Measurements from ENCODE around the gene RXRA.

RXRA gene

DNA sequence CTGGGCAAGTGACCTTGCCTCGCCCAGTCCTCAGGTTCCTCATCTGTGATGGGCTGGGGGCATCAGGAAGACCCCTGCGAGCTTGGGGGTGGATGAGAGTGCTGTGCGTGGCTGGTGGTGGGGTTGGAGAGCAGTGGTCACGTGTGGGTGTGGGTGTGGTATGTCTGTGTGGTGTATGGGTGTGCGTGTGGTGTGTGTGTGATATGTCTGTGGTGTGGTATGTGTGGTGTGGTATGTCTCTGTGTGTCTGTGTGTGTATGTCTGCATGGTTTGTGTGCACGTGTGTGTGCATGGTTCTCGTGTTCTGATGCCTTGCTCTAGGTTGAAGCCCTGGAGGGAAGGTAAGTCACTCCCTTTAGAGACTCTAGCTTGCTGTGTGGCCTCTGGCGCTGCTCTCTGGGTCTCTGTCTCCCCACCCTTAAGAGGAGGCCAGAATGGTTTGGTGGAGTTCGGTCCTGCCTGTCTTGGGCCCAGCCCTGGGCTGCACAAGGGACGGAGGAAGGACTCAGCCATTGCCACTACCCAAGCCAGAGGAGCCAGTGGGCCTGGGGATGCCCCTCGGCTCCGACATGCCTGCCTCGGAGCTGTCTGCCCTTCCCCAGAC, 87.0 kb downstream of the RXRA start:
- no peak for DNase-seq (ENCODE audit: low read depth, low spot score)

GRCh38 chr9:134413890-134414623, 87.8 kb downstream of the RXRA start:
- no peak for DNase-seq (ENCODE audit: low read depth, low spot score)

DNA sequence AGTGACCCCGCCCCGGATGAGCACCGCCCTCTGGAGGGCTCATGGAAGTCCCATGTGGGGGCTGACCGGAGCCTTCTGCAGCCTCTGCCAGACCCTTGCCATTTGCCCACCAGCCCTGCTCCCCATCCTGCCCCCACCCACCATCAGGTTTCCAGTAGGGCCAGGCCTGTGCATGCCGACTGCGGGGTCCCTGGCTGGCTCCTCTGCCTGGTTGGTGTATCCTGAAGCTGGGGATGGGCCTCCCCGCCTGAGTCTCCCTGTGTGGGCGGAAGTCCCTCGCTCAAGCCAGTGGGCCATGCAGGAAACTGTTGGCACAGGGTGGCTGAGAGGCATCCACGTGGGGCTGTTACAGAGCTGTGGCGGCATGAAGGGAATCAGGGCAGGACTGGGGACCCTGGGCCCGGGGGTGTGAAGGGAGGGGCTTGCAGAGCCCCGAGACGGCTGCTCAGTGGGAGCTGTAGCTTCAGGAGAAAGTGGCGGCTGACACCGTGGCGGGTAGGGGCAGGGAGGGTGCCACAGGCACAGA, 88.7 kb downstream of the RXRA start:
- DNase-seq (ENCODE audit: low read depth, low spot score): no peak

GRCh38 chr9:134416385-134417015, 90.2 kb downstream of the RXRA start:
- no peak for DNase-seq (ENCODE audit: low read depth, low spot score)

DNA sequence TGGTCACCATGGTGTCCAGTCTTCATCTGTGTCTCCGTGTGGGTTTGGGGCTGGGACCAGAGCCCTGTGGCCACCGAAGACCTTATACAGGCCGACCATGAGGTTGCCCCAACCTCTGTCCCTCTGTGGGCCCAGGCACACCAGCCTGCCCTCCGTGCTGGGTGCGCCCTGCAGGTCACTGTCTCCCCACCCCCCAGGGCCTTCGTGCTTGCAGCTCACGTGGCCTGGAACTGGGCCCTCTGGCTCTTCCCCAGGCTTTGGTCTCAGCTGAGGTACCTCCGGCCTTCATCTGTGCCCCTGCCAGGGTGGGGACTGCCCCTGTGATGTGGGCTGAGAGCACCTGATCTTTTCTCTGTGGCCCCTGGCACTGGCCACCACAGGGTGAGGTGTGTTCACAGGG, 92.1 kb downstream of the RXRA start:
- no peak for DNase-seq (ENCODE audit: low read depth, low spot score)

- no peak for DNase-seq (ENCODE audit: low read depth, low spot score)
Observed at GRCh38 chr9:134419000-134419683, 92.9 kb downstream of the RXRA start.

GRCh38 chr9:134419684-134420076, 93.4 kb downstream of the RXRA start:
- DNase-seq (ENCODE audit: low read depth, low spot score): no peak

- DNase-seq (ENCODE audit: low read depth, low spot score): no peak
Observed at GRCh38 chr9:134420281-134420845, 94.1 kb downstream of the RXRA start.

GRCh38 chr9:134420974-134421432, 94.7 kb downstream of the RXRA start:
- no peak for DNase-seq (ENCODE audit: low read depth, low spot score)

- DNase-seq (ENCODE audit: low read depth, low spot score): no peak
Observed at GRCh38 chr9:134421888-134422287, 95.6 kb downstream of the RXRA start.

DNA sequence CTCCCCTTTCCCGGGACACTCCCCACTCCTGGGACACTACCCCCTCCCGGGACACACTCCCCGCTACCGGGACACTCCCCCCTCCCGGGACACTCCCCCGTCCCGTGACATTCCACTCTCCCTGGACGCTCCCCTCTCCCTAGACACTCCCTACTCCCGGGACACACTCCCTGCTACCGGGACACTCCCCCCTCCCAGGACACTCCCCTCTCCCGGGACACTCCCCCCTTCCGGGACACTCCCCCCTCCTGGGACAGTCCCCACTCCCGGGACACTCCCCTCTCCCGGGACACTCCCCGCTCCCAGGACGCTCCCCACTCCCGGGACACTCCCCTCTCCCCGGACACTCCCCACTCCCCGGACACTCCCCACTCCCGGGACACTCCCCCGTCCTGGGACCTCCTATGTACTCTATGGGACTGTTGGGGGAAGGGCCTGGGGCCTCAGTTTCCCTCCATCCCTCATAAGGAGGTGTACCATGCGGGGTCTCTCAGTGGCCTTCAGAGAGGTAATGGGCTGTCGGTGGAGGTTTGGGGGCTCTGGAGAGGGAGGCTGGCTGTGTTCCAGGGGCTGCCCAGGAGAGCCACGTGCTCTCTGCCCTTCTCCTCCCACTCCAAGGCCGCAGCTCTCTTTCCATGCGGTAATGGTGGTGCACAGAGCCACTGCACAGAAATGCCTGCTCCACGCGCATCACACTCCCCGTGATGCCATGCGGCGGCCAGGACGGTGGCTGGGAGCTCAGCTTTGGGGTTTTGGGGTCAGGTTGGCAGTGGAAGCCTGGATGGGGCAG, 96.2 kb downstream of the RXRA start:
- no peak for DNase-seq (ENCODE audit: low read depth, low spot score)

- no peak for DNase-seq (ENCODE audit: low read depth, low spot score)
Observed at GRCh38 chr9:134423166-134423565, 96.9 kb downstream of the RXRA start.

DNA sequence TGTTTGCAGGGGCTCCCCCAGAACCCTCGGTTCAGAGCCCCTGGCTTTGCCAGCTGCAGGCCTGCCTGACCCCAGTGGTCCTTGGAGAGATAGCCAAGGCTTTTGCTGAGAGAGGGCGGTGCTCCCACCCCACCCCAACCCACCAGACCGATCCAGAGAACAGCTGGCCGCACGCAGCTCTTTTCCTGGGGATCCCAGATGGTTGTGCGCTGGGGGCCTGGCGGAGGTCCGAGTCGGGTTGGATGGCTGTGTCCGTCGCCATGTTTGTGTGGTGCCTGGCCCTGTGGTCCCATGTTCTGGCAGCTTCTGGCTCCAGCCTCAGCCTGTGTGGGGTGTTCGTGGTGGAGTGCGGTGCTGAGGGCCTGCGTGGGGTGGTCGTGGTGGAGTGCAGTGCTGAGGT, 97.5 kb downstream of the RXRA start:
- no peak for DNase-seq (ENCODE audit: low read depth, low spot score)

DNA sequence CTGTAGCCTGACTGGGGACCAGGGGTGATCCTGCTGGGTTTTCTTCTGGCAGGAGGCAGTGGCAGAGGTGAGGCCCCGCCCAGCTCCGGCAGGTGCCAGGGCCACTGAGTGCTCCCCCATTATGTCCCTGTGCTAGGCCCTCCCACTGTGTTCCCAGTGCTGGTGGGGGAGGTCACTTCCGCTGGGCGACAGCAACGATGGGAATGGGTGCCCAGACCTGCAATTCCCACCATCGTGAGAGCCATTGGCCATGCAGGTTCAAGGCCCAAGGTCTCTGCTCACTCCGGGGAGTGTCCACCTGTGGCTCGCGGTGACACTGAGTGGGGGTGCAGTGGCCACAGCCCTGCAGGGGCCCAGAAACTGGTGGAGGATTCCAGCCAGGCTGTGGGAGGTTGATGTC, 98.6 kb downstream of the RXRA start:
- no peak for DNase-seq (ENCODE audit: low read depth, low spot score)

DNA sequence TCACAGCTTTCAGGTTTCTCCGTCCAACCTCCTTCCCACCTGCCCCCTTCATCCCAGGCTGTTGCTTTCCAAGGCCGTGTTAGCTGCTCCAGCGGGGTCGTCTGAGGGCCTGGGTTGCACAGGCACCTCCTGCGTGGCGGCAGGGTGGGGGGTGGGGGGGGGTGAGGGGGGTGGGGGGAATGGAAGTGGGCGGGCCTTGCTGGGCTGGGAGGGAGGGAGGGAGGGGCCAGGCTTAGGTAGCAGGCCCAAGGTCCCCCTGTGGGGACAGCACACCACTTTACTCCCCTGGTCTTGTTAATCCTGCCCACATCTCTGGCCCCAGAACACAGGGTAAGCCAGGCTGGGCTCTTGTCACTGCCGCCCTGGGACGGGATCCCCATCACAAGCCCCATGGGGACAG, 99.1 kb downstream of the RXRA start:
- DNase-seq (ENCODE audit: low read depth, low spot score): no peak

DNA sequence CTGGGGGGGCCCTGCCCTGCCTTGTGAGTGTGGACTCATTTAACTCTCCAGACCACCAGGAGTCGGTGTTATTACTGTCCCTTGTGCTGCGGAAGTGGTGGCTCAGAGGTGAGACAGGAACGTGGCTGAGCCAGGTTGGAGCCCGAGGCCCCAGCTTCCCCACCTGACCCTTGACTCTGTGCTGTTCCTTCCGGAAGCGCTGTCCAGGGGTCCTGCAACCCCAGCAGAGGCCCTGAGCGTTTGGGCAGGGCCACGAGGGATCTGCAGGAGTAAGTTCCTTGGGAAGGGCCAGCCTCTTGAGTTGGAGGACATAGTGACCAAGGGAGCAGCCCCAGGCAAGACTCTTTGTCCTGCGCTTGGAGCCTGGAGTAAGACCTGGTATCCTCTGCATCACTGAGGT, 99.6 kb downstream of the RXRA start:
- no peak for DNase-seq (ENCODE audit: low read depth, low spot score)

DNA sequence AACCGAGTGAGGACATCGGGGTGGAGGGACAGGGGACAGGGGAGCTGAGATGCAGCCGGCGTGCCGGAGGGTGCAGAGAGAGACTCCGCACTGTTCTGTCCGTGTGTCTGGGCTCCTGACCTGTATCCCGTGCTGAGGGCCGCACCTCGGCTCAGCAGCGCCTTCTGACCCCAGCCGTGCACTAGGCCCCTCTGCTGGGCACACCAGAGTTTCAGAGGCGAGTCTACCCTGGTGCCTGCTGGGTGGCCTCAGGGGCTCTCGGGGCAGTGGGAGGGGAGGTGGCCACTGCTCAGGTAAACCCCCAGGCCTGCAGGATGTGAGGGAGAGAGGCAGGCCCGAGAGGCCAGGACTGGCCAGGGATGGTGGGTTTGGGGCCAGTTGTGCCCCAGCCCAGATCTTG, 100.2 kb downstream of the RXRA start:
- DNase-seq (ENCODE audit: low read depth, low spot score): no peak

- no peak for DNase-seq (ENCODE audit: low read depth, low spot score)
Observed at GRCh38 chr9:134427153-134427782, 101.0 kb downstream of the RXRA start.

GRCh38 chr9:134428559-134428958, 102.3 kb downstream of the RXRA start:
- DNase-seq (ENCODE audit: low read depth, low spot score): no peak

GRCh38 chr9:134429007-134429406, 102.8 kb downstream of the RXRA start:
- DNase-seq (ENCODE audit: low read depth, low spot score): no peak

GRCh38 chr9:134429481-134429880, 103.2 kb downstream of the RXRA start:
- no peak for DNase-seq (ENCODE audit: low read depth, low spot score)

Measured in brain pericyte (primary cell).